Measurements from ENCODE around the gene HYAL2.

- TF ChIP-seq CTCF (IDR thresholded peaks at IDR 0.05; ENCODE audit: control extremely low read depth in 1 of 3, insufficient read depth in 1 of 3, low read depth in 1 of 3, low read length in 3 of 3) = no peak
- TF ChIP-seq CTBP2 (IDR thresholded peaks at IDR 0.05; ENCODE audit: borderline replicate concordance, insufficient read depth, insufficient read length, low read length) = no peak
- TF ChIP-seq SUZ12 (IDR thresholded peaks at IDR 0.05; ENCODE audit: low read length) = no peak
- TF ChIP-seq POLR2A (IDR thresholded peaks at IDR 0.05; ENCODE audit: control extremely low read depth in 1 of 2, low read depth in 2 of 2, low read length in 2 of 2) = no peak
- TF ChIP-seq ATF3 (IDR thresholded peaks at IDR 0.05; ENCODE audit: insufficient read depth, low read depth, low read length) = no peak
- no peak for TF ChIP-seq MAX (IDR thresholded peaks at IDR 0.05)
- no peak for TF ChIP-seq YY1 (IDR thresholded peaks at IDR 0.05; ENCODE audit: low read depth, low read length)
Observed at GRCh38 chr3:50288387-50289007, 34.0 kb downstream of the HYAL2 start.
